Neural cell (in vitro differentiated cells): ENCODE data around the gene HLCS. TPM values are rescaled to one million over a fixed set of nuclear protein-coding genes. Genes with fewer than 3 reads are reported as not detected.
"Not testable (repeated sequence)": the region's sequence is repeated elsewhere in the genome, so short reads cannot be mapped to it uniquely, and the experiment has no call there.

Experiments used
- H2AFZ ChIP-seq: fragments of 200-600, 300-800 bp; sonication (generic), shearing (Covaris generic); 2 replicates; pipeline ENCODE4 v1.6.0; 2014; ENCODE audit warnings: low read depth, mild to moderate bottlenecking, antibody characterized with exemption, low read length, moderate library complexity
- H3F3A ChIP-seq: fragments of 200-600 bp; shearing (Covaris generic); 2 replicates; pipeline ENCODE4 v1.6.1; 2016; ENCODE audit warnings: mild to moderate bottlenecking, moderate library complexity, mixed read lengths, antibody characterized with exemption, low read length; ENCODE audit not compliant: insufficient read depth, poor library complexity, severe bottlenecking
- H3K27ac ChIP-seq: fragments of 200-600, 300-800 bp; sonication (generic), shearing (Covaris generic); 2 replicates; pipeline ENCODE4 v1.5.1; 2014; ENCODE audit warnings: mild to moderate bottlenecking, low read length, moderate library complexity
- H3K27me3 ChIP-seq: fragments of 300-800, 200-600 bp; sonication (generic), shearing (Covaris generic); 2 replicates; pipeline ENCODE4 v1.6.0; 2014; ENCODE audit warnings: mild to moderate bottlenecking, low read depth, low read length, moderate library complexity; ENCODE audit not compliant: insufficient read depth
- H3K36me3 ChIP-seq: fragments of 300-800, 200-600 bp; sonication (generic), shearing (Covaris generic); 2 replicates; pipeline ENCODE4 v1.5.1; 2014; ENCODE audit warnings: mild to moderate bottlenecking, antibody characterized with exemption, low read length, moderate library complexity; ENCODE audit not compliant: insufficient read depth
- H3K4me2 ChIP-seq: fragments of 300-800, 200-600 bp; sonication (generic), shearing (Covaris generic); 2 replicates; pipeline ENCODE4 v1.6.0; 2014; ENCODE audit warnings: mild to moderate bottlenecking, low read length
- H3K4me3 ChIP-seq: fragments of 300-800, 200-600 bp; sonication (generic), shearing (Covaris generic); 2 replicates; pipeline ENCODE4 v1.5.1; 2014; ENCODE audit warnings: mild to moderate bottlenecking, low read length, moderate library complexity
- H3K79me2 ChIP-seq: fragments of 200-600 bp; shearing (Covaris generic); replicated peaks from 2 replicates; pipeline ENCODE4 v1.6.0; 2014; ENCODE audit warnings: mild to moderate bottlenecking, low read length, moderate library complexity; ENCODE audit not compliant: insufficient read depth
- H3K9ac ChIP-seq: fragments of 300-800, 200-600 bp; sonication (generic), shearing (Covaris generic); 2 replicates; pipeline ENCODE4 v1.6.1; 2016; ENCODE audit warnings: mild to moderate bottlenecking, low read length, mixed read lengths
- H3K9me2 ChIP-seq: fragments of 200-600 bp; shearing (Covaris generic); 2 replicates; pipeline ENCODE4 v1.6.1; 2016; ENCODE audit warnings: mild to moderate bottlenecking, low read length, mixed read lengths; ENCODE audit not compliant: insufficient read depth
- H3K9me3 ChIP-seq: fragments of 200-600, 300-800 bp; sonication (generic), shearing (Covaris generic); 2 replicates; pipeline ENCODE4 v1.6.1; 2016; ENCODE audit warnings: mild to moderate bottlenecking, mixed run types, low read length, moderate library complexity, mixed read lengths
- H4K20me1 ChIP-seq: fragments of 200-600 bp; shearing (Covaris generic); 2 replicates; pipeline ENCODE4 v1.6.1; 2016; ENCODE audit warnings: mild to moderate bottlenecking, mixed run types; ENCODE audit not compliant: insufficient read depth
- EP300 ChIP-seq: fragments of 450-650 bp; conservative IDR thresholded peaks from 2 replicates; pipeline ENCODE4 v1.6.1; 2014; ENCODE audit warnings: antibody characterized with exemption, mild to moderate bottlenecking, moderate library complexity; ENCODE audit not compliant: poor library complexity, severe bottlenecking
- EZH2 ChIP-seq: fragments of 200-600, 300-800 bp; shearing (Covaris generic), sonication (generic); IDR thresholded peaks from 2 replicates; pipeline ENCODE4 v1.6.1; 2014; ENCODE audit warnings: antibody characterized with exemption, low read length, borderline replicate concordance, mild to moderate bottlenecking; ENCODE audit not compliant: insufficient read depth, poor library complexity, severe bottlenecking
- MXI1 ChIP-seq: fragments of 450-650 bp; conservative IDR thresholded peaks from 2 replicates; pipeline ENCODE4 v1.6.1; 2014; ENCODE audit warnings: antibody characterized with exemption, mild to moderate bottlenecking; ENCODE audit not compliant: poor library complexity, severe bottlenecking
- POLR2AphosphoS5 ChIP-seq: IDR thresholded peaks from 2 replicates; pipeline ENCODE4 v1.6.1; 2012
- RAD21 ChIP-seq: fragments of 450-650 bp; conservative IDR thresholded peaks from 2 replicates; pipeline ENCODE4 v1.6.1; 2014; ENCODE audit warnings: antibody characterized with exemption, mild to moderate bottlenecking, moderate library complexity
- SMC3 ChIP-seq: fragments of 450-650 bp; conservative IDR thresholded peaks from 2 replicates; pipeline ENCODE4 v1.6.1; 2014; ENCODE audit warnings: antibody characterized with exemption, mild to moderate bottlenecking, moderate library complexity; ENCODE audit not compliant: poor library complexity
- TAF1 ChIP-seq: IDR thresholded peaks from 2 replicates; pipeline ENCODE4 v1.6.1; 2012; ENCODE audit warnings: low read depth
- polyA plus RNA-seq: library from polyadenylated mRNA; depleted of rRNA; stranded (reverse); fragments of >200 nt; gene quantifications from 2 replicates; pipeline ENCODE4 v1.2.3, GENCODE V29; 2014
- TF ChIP-seq, protein P1 (sequence below): IDR thresholded peaks from 2 replicates; pipeline ENCODE4 v1.6.1; 2012; ENCODE audit warnings: borderline replicate concordance
- TF ChIP-seq, protein P2 (sequence below): fragments of 450-650 bp; IDR thresholded peaks from 2 replicates; pipeline ENCODE4 v1.5.1; 2014; ENCODE audit warnings: antibody characterized with exemption, mild to moderate bottlenecking, moderate library complexity; ENCODE audit not compliant: poor library complexity, severe bottlenecking

Gene HLCS
- polyA plus RNA-seq, 1 donor from 2014 or later, result 12.1 TPM

DNA sequence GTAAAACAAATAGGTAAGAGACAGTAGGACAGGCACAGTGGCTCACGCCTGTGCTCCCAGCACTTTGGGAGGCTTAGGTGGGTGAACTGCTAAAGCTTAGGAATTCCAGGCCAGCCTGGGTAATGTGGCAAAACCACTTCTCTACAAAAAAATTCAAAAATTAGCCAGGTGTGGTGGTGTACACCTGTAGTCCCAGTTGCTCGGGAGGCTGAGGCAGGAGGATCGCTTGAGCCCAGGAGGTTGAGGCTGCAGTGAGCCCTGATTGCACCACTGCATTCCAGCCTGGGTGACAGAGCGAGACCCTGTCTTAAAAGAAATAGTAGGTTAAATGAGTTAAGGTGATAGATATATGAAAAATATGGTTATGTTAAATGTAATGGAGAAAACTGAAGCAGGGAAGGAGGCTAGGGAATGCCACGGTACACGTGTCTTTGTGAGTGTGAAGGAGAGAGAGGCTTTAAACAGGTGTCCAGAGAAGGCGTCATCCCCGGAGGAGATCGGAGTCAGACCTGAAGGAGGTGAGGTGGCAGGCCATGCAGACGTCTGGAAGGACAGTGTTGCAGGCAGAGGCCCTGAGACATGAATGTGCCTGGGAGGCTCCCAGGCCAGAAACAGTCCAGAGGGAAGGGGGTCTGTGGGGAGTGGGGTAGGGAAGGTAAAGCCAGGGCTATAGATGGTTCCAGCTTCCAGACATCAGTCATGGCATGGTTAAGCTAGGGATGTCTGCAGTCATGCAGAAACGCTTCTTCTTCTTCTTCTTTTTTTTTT, 32.8 kb upstream of the HLCS start:
- H3K27me3 ChIP-seq, result no peaks in the 10 kb centered on the region
- H3F3A ChIP-seq, result no peaks in the 10 kb centered on the region
- no peaks in the 10 kb centered on the region for H4K20me1 ChIP-seq
- no peaks in the 10 kb centered on the region for H3K9me2 ChIP-seq
- no peaks in the 10 kb centered on the region for H3K79me2 ChIP-seq
- no peak overlapping the region for H3K4me3 ChIP-seq
- TF ChIP-seq MXI1 (no peak), POLR2AphosphoS5 (no peak), EP300 (no peak), SMC3 (no peak), TAF1 (no peak), EZH2 (no peak), RAD21 (no peak)
- TF ChIP-seq, protein P1, sequence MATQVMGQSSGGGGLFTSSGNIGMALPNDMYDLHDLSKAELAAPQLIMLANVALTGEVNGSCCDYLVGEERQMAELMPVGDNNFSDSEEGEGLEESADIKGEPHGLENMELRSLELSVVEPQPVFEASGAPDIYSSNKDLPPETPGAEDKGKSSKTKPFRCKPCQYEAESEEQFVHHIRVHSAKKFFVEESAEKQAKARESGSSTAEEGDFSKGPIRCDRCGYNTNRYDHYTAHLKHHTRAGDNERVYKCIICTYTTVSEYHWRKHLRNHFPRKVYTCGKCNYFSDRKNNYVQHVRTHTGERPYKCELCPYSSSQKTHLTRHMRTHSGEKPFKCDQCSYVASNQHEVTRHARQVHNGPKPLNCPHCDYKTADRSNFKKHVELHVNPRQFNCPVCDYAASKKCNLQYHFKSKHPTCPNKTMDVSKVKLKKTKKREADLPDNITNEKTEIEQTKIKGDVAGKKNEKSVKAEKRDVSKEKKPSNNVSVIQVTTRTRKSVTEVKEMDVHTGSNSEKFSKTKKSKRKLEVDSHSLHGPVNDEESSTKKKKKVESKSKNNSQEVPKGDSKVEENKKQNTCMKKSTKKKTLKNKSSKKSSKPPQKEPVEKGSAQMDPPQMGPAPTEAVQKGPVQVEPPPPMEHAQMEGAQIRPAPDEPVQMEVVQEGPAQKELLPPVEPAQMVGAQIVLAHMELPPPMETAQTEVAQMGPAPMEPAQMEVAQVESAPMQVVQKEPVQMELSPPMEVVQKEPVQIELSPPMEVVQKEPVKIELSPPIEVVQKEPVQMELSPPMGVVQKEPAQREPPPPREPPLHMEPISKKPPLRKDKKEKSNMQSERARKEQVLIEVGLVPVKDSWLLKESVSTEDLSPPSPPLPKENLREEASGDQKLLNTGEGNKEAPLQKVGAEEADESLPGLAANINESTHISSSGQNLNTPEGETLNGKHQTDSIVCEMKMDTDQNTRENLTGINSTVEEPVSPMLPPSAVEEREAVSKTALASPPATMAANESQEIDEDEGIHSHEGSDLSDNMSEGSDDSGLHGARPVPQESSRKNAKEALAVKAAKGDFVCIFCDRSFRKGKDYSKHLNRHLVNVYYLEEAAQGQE, result no peak
- TF ChIP-seq, protein P2, sequence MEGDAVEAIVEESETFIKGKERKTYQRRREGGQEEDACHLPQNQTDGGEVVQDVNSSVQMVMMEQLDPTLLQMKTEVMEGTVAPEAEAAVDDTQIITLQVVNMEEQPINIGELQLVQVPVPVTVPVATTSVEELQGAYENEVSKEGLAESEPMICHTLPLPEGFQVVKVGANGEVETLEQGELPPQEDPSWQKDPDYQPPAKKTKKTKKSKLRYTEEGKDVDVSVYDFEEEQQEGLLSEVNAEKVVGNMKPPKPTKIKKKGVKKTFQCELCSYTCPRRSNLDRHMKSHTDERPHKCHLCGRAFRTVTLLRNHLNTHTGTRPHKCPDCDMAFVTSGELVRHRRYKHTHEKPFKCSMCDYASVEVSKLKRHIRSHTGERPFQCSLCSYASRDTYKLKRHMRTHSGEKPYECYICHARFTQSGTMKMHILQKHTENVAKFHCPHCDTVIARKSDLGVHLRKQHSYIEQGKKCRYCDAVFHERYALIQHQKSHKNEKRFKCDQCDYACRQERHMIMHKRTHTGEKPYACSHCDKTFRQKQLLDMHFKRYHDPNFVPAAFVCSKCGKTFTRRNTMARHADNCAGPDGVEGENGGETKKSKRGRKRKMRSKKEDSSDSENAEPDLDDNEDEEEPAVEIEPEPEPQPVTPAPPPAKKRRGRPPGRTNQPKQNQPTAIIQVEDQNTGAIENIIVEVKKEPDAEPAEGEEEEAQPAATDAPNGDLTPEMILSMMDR, result no peak
- no peaks in the 10 kb centered on the region for H3K9me3 ChIP-seq
- no peaks in the 10 kb centered on the region for H3K36me3 ChIP-seq
- H3K27ac ChIP-seq, result no peak overlapping the region
- no peak overlapping the region for H3K4me2 ChIP-seq
- H2AFZ ChIP-seq, result no peak overlapping the region
- H3K9ac ChIP-seq, result no peak overlapping the region

DNA sequence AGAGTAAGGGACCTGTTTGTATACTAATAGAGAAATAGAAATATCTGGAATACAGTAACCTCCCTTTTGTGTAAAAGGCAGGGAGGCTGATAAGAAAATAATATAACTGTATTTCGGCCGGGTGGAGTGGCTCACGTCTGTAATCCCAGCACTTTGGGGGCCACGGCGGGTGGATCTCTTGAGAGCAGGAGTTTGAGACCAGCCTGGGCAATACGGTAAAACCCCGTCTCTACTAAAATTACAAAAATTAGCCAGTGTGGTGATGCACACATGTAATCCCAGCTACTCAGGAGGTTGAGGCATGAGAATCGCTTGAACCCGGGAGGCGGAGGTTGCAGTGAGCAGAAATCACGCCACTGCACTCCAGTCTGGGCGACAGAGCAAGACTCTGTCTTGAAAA, 28.8 kb upstream of the HLCS start:
- not testable (repeated sequence) for H3F3A ChIP-seq, H3K9ac ChIP-seq, H3K4me2 ChIP-seq, H3K36me3 ChIP-seq, H4K20me1 ChIP-seq, H3K9me3 ChIP-seq, H3K79me2 ChIP-seq, H3K4me3 ChIP-seq, H2AFZ ChIP-seq, H3K9me2 ChIP-seq, H3K27ac ChIP-seq, H3K27me3 ChIP-seq
